ENCODE measurements around the gene SH2D7. TPM values are rescaled to one million over a fixed set of nuclear protein-coding genes. Genes with fewer than 3 reads are reported as not detected.

SH2D7 gene
- polyA plus RNA-seq, 2 of the 4 experiments (the other 2 are of a cell fraction): not detected

DNA sequence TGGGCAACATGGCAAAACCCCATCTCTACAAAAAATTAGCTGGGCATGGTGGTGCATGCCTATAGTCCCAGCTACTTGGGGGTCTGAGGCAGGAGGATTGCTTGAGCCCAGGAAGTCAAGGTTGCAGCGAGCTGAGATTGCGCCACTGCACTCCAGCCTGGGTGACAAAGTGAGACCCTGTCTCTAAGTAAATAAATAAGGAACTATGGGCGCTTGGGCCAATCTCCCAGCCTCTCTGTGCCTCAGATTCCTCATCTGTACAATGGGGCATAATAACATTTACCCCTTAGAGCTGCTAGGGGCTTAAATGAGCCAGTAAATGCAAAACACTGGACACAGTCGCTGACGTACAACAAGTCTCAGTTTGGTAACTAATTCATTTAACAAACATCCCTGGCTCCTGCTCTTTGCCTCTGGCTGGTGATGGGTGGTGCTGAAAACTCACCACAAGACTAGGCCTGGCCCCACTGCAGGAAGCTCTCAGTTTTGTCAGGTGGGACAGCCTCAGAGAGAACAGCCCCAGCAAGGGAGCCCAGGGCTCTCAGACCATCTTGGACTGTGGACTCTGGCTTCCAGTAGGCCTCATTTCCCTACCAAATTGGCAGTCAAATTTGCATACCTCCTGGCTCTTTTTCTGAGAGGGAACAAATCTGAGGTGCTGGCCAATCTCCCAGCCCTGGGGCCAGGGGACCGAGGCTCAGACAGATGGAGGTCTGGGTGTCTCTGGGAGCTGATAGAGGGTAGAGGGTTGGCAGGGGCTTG lies 8.5 kb upstream of the SH2D7 start:
- Histone ChIP-seq H3K9me3 (no peaks in the 10 kb centered on the region), H3K4me3 (no peak overlapping the region), H3K4me2 (no peak overlapping the region), H3K4me1 (0 out of 3 replicates have a peak, but pooled peaks cover 4% of the 10 kb centered on the region), H3K27ac (no peak overlapping the region)
- TF ChIP-seq POLR2A (IDR thresholded peaks at IDR 0.05; ENCODE audit: low read length) (no peak), MAZ (IDR thresholded peaks at IDR 0.05; ENCODE audit: borderline replicate concordance, low read depth, low read length) (no peak), CHD4 (IDR thresholded peaks at IDR 0.05; ENCODE audit: borderline replicate concordance) (no peak), RARB (CRISPR knock-in tag; IDR thresholded peaks at IDR 0.05) (no peak), RCOR1 (IDR thresholded peaks at IDR 0.05; ENCODE audit: low read depth, low read length) (no peak), NFE2L2 (conservative IDR thresholded peaks at IDR 0.05; ENCODE audit: low read length) (no peak), ATOH8 (CRISPR knock-in tag; IDR thresholded peaks at IDR 0.05; ENCODE audit: low read depth) (no peak), MYC (IDR thresholded peaks at IDR 0.05; ENCODE audit: borderline replicate concordance, low read length) (no peak), CTCF (IDR thresholded peaks at IDR 0.05) (no peak), JUN (IDR thresholded peaks at IDR 0.05) (no peak), NR3C1 (IDR thresholded peaks at IDR 0.05) (no peak), PHF8 (IDR thresholded peaks at IDR 0.05; ENCODE audit: borderline replicate concordance, low read depth) (no peak), TP53 (CRISPR knock-in tag; IDR thresholded peaks at IDR 0.05) (no peak), EHF (CRISPR knock-in tag; IDR thresholded peaks at IDR 0.05) (no peak), CBX2 (IDR thresholded peaks at IDR 0.05; ENCODE audit: borderline replicate concordance, low read depth) (no peak), SMC3 (IDR thresholded peaks at IDR 0.05) (no peak)
- TF ChIP-seq, protein P1, sequence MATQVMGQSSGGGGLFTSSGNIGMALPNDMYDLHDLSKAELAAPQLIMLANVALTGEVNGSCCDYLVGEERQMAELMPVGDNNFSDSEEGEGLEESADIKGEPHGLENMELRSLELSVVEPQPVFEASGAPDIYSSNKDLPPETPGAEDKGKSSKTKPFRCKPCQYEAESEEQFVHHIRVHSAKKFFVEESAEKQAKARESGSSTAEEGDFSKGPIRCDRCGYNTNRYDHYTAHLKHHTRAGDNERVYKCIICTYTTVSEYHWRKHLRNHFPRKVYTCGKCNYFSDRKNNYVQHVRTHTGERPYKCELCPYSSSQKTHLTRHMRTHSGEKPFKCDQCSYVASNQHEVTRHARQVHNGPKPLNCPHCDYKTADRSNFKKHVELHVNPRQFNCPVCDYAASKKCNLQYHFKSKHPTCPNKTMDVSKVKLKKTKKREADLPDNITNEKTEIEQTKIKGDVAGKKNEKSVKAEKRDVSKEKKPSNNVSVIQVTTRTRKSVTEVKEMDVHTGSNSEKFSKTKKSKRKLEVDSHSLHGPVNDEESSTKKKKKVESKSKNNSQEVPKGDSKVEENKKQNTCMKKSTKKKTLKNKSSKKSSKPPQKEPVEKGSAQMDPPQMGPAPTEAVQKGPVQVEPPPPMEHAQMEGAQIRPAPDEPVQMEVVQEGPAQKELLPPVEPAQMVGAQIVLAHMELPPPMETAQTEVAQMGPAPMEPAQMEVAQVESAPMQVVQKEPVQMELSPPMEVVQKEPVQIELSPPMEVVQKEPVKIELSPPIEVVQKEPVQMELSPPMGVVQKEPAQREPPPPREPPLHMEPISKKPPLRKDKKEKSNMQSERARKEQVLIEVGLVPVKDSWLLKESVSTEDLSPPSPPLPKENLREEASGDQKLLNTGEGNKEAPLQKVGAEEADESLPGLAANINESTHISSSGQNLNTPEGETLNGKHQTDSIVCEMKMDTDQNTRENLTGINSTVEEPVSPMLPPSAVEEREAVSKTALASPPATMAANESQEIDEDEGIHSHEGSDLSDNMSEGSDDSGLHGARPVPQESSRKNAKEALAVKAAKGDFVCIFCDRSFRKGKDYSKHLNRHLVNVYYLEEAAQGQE (IDR thresholded peaks at IDR 0.05): no peak
- TF ChIP-seq, protein P2, sequence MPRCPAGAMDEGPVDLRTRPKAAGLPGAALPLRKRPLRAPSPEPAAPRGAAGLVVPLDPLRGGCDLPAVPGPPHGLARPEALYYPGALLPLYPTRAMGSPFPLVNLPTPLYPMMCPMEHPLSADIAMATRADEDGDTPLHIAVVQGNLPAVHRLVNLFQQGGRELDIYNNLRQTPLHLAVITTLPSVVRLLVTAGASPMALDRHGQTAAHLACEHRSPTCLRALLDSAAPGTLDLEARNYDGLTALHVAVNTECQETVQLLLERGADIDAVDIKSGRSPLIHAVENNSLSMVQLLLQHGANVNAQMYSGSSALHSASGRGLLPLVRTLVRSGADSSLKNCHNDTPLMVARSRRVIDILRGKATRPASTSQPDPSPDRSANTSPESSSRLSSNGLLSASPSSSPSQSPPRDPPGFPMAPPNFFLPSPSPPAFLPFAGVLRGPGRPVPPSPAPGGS (IDR thresholded peaks at IDR 0.05): no peak
- POLR2A ChIA-PET: no interaction called here
- DNase-seq (ENCODE audit: low read depth in 1 of 2, low spot score in 1 of 2) (no peak), FAIRE-seq (no peak), ATAC-seq (no peak)
- WGBS (ENCODE audit: missing lambda C conversion rate): 80% methylated on average over 6 of the region's 6 CpGs
- CTCF ChIA-PET: interaction anchor here (0.9 to 8.2 kb wide), 8 partner anchors 10 to 156 kb away, joined by 3 to 57 read pairs (median 5); no protein-coding TSS in a partner anchor

DNA sequence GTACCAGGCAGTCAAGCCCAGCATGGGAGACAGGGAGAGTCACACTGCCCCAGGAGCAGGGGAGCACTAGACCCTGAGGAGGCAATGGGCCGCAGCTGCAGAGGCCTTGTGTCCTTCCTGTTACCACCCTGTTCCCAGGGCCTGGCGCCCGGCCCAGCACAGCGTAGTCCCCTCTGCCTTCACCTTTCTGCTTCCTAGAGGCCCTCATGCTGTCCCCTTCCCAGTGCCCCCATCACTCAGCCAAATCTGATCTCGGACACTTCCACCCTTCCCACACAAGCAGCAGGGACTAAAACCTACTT lies 8.0 kb upstream of the SH2D7 start:
- TF ChIP-seq PBX3 (IDR thresholded peaks at IDR 0.05): no peak
- 76% methylated on average over 5 of the region's 5 CpGs for WGBS (ENCODE audit: missing lambda C conversion rate)
- no peak overlapping the region for H3K27ac ChIP-seq
- no peak overlapping the region for H3K4me3 ChIP-seq
- DNase-seq (ENCODE audit: low read depth in 1 of 2, low spot score in 1 of 2) (no peak), ATAC-seq (no peak), FAIRE-seq (no peak)
- H3K4me2 ChIP-seq: no peak overlapping the region
- ChIA-PET CTCF (interaction anchor here (1.5 to 8.2 kb wide), 4 partner anchors 20 to 156 kb away, joined by 3 to 57 read pairs (median 6); no protein-coding TSS in a partner anchor), POLR2A (no interaction called here)
- H3K9me3 ChIP-seq: no peaks in the 10 kb centered on the region
- H3K4me1 ChIP-seq: 0 out of 3 replicates have a peak, but pooled peaks cover 4% of the 10 kb centered on the region

All from A549 (cell line).